ENCODE measurements around the gene HIVEP3.

The HIVEP3 gene

DNA sequence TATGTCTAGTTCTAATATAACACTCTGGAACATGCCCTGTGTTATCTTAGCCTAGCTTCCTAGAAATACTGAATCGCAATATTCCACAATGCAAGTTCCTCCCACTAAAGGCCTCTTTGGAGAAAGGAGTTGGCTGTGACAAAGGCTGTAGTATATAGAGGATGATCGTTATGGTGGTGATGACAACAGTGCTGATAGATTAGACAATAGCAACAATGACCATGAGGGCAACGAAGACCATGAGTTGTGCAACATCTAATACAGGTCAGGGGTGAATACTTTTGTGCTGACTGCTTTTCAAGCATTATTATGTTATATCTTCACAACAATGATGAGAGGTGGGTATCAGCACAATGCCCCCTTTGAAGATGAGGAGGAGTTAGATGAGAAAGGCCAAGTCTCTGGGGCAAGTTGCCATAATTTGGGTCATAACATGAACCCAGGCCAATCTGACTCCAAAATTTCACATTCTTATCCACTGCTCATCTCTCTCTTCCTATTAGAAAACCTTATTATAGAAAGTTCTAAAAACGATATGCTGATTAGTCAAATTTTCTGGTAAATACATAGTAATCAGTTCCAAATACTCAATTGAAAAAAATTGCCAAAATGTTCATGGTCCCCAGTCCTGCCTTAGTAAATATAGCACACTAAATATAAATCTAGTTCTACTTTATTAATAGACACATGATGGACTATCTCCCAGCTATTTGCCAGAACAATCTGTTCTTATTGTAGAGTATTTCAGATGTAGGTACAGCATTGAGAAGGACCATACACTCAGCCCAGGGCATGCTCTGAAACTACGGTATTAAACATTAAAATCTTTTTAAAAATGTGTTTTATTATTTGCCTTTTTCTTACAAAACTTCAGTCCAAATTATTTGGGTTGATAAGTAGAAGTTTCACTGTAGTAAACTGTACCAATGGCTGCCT lies 37.5 kb downstream of the HIVEP3 start:
- Histone ChIP-seq H3K36me3 (no peaks in the 10 kb centered on the region), H3K27ac (no peak overlapping the region), H3K4me3 (no peak overlapping the region), H3K27me3 (no peaks in the 10 kb centered on the region), H3K9me3 (no peaks in the 10 kb centered on the region), H3K4me1 (peaks cover 0 to 29% (median 9%) of the 10 kb centered on the region in 4 donors)
- intact Hi-C loops (cut with DNase I; ENCODE audit: low total_unique reads), result no loop called here
- TF ChIP-seq, protein P1, sequence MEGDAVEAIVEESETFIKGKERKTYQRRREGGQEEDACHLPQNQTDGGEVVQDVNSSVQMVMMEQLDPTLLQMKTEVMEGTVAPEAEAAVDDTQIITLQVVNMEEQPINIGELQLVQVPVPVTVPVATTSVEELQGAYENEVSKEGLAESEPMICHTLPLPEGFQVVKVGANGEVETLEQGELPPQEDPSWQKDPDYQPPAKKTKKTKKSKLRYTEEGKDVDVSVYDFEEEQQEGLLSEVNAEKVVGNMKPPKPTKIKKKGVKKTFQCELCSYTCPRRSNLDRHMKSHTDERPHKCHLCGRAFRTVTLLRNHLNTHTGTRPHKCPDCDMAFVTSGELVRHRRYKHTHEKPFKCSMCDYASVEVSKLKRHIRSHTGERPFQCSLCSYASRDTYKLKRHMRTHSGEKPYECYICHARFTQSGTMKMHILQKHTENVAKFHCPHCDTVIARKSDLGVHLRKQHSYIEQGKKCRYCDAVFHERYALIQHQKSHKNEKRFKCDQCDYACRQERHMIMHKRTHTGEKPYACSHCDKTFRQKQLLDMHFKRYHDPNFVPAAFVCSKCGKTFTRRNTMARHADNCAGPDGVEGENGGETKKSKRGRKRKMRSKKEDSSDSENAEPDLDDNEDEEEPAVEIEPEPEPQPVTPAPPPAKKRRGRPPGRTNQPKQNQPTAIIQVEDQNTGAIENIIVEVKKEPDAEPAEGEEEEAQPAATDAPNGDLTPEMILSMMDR (IDR thresholded peaks at IDR 0.05), result no peak
- DNase-seq, result no peak

GRCh38 chr1:41880261-41880660 lies 38.5 kb downstream of the HIVEP3 start:
- Histone ChIP-seq H3K36me3 (no peaks in the 10 kb centered on the region), H3K27ac (no peak overlapping the region), H3K4me1 (peaks cover 0 to 32% (median 9%) of the 10 kb centered on the region in 4 donors), H3K27me3 (no peaks in the 10 kb centered on the region), H3K4me3 (no peak overlapping the region), H3K9me3 (no peaks in the 10 kb centered on the region)
- TF ChIP-seq, protein P1 (IDR thresholded peaks at IDR 0.05), result no peak
- intact Hi-C loops (cut with DNase I; ENCODE audit: low total_unique reads), result no loop called here
- DNase-seq, result no peak

DNA sequence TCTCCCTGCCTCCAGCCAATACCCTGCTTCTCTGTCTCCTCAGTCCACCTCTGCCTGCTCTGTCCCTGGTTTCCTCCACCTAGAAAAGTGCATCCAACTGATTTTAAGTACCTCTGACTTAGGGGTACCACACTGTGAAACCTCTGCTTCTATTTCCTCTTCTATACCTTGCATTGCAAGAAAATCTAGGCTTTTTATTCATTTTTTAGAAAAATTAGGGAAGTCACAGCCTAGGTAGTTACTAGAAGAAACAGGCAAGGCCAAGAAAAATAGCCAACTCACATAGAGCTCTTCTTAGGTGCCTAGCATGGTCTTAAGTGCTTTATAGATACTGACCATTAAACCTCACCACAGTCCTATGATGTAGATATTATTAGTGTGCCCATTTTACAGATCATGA lies 39.1 kb downstream of the HIVEP3 start:
- Histone ChIP-seq H3K4me1 (peaks cover 0 to 32% (median 12%) of the 10 kb centered on the region in 4 donors), H3K36me3 (no peaks in the 10 kb centered on the region), H3K27ac (no peak overlapping the region), H3K9me3 (no peaks in the 10 kb centered on the region), H3K4me3 (no peak overlapping the region), H3K27me3 (no peaks in the 10 kb centered on the region)
- intact Hi-C loops (cut with DNase I; ENCODE audit: low total_unique reads), result no loop called here
- DNase-seq, result no peak
- TF ChIP-seq, protein P1 (IDR thresholded peaks at IDR 0.05), result no peak

DNA sequence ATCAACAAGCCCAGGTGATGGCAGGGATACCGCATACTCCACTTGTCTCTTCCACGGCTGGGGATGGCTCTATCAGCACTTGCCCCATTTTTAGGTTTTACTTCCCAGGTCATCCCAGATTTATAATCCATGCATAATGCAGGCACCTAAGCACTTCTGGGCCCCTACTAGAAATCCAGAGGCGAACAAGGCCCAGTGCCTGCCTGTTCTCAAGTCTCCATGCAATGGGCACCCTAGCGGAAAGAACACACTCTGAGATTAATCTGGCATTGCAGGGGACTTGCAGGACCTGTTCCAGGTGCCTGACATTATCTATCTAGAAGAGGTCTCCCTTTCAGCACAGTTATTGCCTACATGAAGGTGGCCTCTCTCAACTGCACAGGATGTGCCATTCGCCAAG lies 39.8 kb downstream of the HIVEP3 start:
- no peaks in the 10 kb centered on the region for H3K36me3 ChIP-seq
- TF ChIP-seq, protein P1 (IDR thresholded peaks at IDR 0.05), result no peak
- DNase-seq, result no peak
- H3K4me3 ChIP-seq, result no peak overlapping the region
- intact Hi-C loops (cut with DNase I; ENCODE audit: low total_unique reads), result no loop called here
- peaks cover 0 to 32% (median 12%) of the 10 kb centered on the region in 4 donors for H3K4me1 ChIP-seq
- no peaks in the 10 kb centered on the region for H3K9me3 ChIP-seq
- no peaks in the 10 kb centered on the region for H3K27me3 ChIP-seq
- H3K27ac ChIP-seq, result no peak overlapping the region

GRCh38 chr1:41878495-41878894 lies 40.2 kb downstream of the HIVEP3 start:
- H3K27me3 ChIP-seq, result no peaks in the 10 kb centered on the region
- intact Hi-C loops (cut with DNase I; ENCODE audit: low total_unique reads), result no loop called here
- TF ChIP-seq, protein P1 (IDR thresholded peaks at IDR 0.05), result no peak
- H3K4me3 ChIP-seq, result no peak overlapping the region
- H3K9me3 ChIP-seq, result no peaks in the 10 kb centered on the region
- DNase-seq, result no peak
- no peaks in the 10 kb centered on the region for H3K36me3 ChIP-seq
- H3K27ac ChIP-seq, result no peak overlapping the region
- peaks cover 0 to 32% (median 12%) of the 10 kb centered on the region in 4 donors for H3K4me1 ChIP-seq

All from tibial artery (tissue), 4 donors.